Neuronal stem cell (in vitro differentiated cells): ENCODE measurements around the gene MT1X.

Experiments used
- DNase-seq: peaks from one replicate; pipeline ENCODE4 v3.0.0-alpha.2; 2013; ENCODE audit warnings: low spot score
- H2AFZ ChIP-seq: one replicate; pipeline ENCODE4 v1.6.1; 2013; ENCODE audit warnings: mild to moderate bottlenecking, low read length, inconsistent platforms
- H2AK5ac ChIP-seq: 2 replicates; pipeline ENCODE4 v1.6.1; 2013; ENCODE audit warnings: low read depth, mild to moderate bottlenecking, inconsistent platforms, low read length, moderate library complexity, mixed read lengths
- H2BK120ac ChIP-seq: 2 replicates; pipeline ENCODE4 v1.6.1; 2013; ENCODE audit warnings: low read depth, mild to moderate bottlenecking, inconsistent platforms, low read length, moderate library complexity, mixed read lengths
- H2BK12ac ChIP-seq: one replicate; pipeline ENCODE4 v1.6.1; 2013; ENCODE audit warnings: low read length, inconsistent platforms
- H2BK15ac ChIP-seq: 2 replicates; pipeline ENCODE4 v1.6.1; 2013; ENCODE audit warnings: mild to moderate bottlenecking, low read length, inconsistent platforms, mixed read lengths
- H2BK5ac ChIP-seq: one replicate; pipeline ENCODE4 v1.6.1; 2013; ENCODE audit warnings: inconsistent platforms, mild to moderate bottlenecking, low read length, moderate library complexity
- H3K14ac ChIP-seq: one replicate; pipeline ENCODE4 v1.6.1; 2013; ENCODE audit warnings: low read length, inconsistent platforms
- H3K18ac ChIP-seq: 2 replicates; pipeline ENCODE4 v1.6.1; 2013; ENCODE audit warnings: low read length, inconsistent platforms
- H3K23ac ChIP-seq: 2 replicates; pipeline ENCODE4 v1.6.1; 2013; ENCODE audit warnings: low read depth, mild to moderate bottlenecking, mixed read lengths, low read length, inconsistent platforms; ENCODE audit not compliant: poor library complexity
- H3K27ac ChIP-seq: replicated peaks from 3 replicates; pipeline ENCODE4 v1.5.1; 2013; ENCODE audit warnings: low read length, inconsistent platforms
- H3K27me3 ChIP-seq, 3 experiments: 2 replicates each; pipeline ENCODE4 v1.6.1; 2013; ENCODE audit warnings: low read length in 3 of 3, mild to moderate bottlenecking in 2 of 3, inconsistent platforms in 1 of 3, low read depth in 1 of 3, mixed read lengths in 1 of 3, moderate library complexity in 1 of 3; ENCODE audit not compliant: control insufficient read depth in 3 of 3, insufficient read depth in 3 of 3
- H3K36me3 ChIP-seq, 2 donors: replicated peaks in 1 of 2; 2 replicates each; pipeline ENCODE4 v1.6.1; 2013; ENCODE audit warnings: low read length in 2 of 2; ENCODE audit not compliant: control insufficient read depth in 2 of 2, insufficient read depth in 2 of 2
- H3K4ac ChIP-seq: 2 replicates; pipeline ENCODE4 v1.6.1; 2013; ENCODE audit warnings: inconsistent platforms, mild to moderate bottlenecking, low read length, moderate library complexity
- H3K4me1 ChIP-seq, 2 donors: 1 replicate in 1 of 2; 2 replicates in 1 of 2; pipeline ENCODE4 v1.6.1; 2013; ENCODE audit warnings: low read length in 2 of 2, low read depth in 1 of 2; ENCODE audit not compliant: control insufficient read depth in 2 of 2, insufficient read depth in 1 of 2
- H3K4me2 ChIP-seq: one replicate; pipeline ENCODE4 v1.6.1; 2013; ENCODE audit warnings: mild to moderate bottlenecking, low read length, inconsistent platforms; ENCODE audit not compliant: insufficient read depth, poor library complexity, severe bottlenecking
- H3K4me3 ChIP-seq, 2 donors: 2 replicates each; pipeline ENCODE4 v1.5.1; 2013; ENCODE audit warnings: low read length in 2 of 2, mild to moderate bottlenecking in 2 of 2, inconsistent platforms in 1 of 2, moderate library complexity in 1 of 2
- H3K79me1 ChIP-seq: one replicate; pipeline ENCODE4 v1.6.1; 2013; ENCODE audit warnings: low read depth, mild to moderate bottlenecking, inconsistent platforms, low read length, moderate library complexity
- H3K9ac ChIP-seq: one replicate; pipeline ENCODE4 v1.6.1; 2013; ENCODE audit warnings: mild to moderate bottlenecking, low read depth, low read length, inconsistent platforms; ENCODE audit not compliant: poor library complexity
- H3K9me3 ChIP-seq, 2 donors: replicated peaks in 1 of 2; 2 replicates each; pipeline versions ENCODE3 to v1.6.1; 2013; ENCODE audit warnings: low read length in 2 of 2, mild to moderate bottlenecking in 2 of 2, inconsistent platforms in 1 of 2, low read depth in 1 of 2, mixed read lengths in 1 of 2, moderate library complexity in 1 of 2; ENCODE audit not compliant: control insufficient read depth in 2 of 2, insufficient read depth in 1 of 2
- H4K8ac ChIP-seq: one replicate; pipeline ENCODE4 v1.6.1; 2013; ENCODE audit warnings: low read depth, mild to moderate bottlenecking, inconsistent platforms, low read length, moderate library complexity
- H4K91ac ChIP-seq: one replicate; pipeline ENCODE4 v1.6.1; 2013; ENCODE audit warnings: low read length, low read depth, mild to moderate bottlenecking, inconsistent platforms; ENCODE audit not compliant: poor library complexity
- WGBS, 2 donors: extraction: QIAGEN DNeasy Blood & Tissue Kit; methylation state at CpG; one replicate each; pipeline ENCODE4 v1.1.7; 2013; ENCODE audit warnings: missing lambda C conversion rate in 2 of 2, mixed read lengths in 1 of 2; ENCODE audit not compliant: insufficient read length in 2 of 2, insufficient replicate concordance in 1 of 2; ENCODE audit errors: extremely low coverage in 2 of 2; 5-methylcytosine and 5-hydroxymethylcytosine counted together

MT1X gene

DNA sequence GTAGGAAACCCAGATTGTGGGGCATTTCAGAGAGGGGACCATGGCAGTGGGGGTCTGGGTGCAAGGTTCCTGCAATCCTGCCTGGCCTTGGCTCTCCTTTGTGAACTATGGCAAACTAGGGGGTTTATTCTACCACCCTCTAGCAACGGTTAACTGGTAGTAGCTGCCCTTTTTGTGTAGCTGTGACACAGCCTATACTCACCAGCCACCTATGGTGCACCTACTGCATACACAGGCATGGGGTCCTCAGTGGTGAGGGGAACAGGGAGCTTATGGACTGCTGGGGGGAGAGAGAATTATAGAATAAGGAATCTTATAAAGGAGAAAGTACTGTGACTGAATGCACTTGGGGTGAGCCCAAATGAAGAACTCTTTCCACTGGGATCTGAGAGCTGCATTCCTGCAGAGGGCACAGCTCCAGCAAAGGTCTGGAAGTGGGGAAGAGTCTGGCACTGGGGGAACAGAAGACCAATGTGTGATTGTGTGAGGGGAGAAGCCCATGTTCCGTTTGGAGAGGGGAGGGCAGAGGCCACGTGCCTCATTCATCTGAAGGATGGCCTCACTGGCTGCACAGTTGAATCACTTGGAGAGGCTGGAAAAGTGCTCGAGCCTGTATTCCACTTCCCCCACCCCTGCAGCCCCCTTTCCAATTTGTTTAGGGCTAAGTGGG is 2.1 kb downstream of the MT1X start:
- Histone ChIP-seq H2BK120ac (no peak overlapping the region), H3K4me3 (no peak overlapping the region), H2BK12ac (no peak overlapping the region), H3K4me2 (no peak overlapping the region), H2AK5ac (no peak overlapping the region), H3K36me3 (no peaks in the 10 kb centered on the region), H3K27me3 (peaks cover 0 to 45% (median 15%) of the 10 kb centered on the region in 3 experiments), H3K18ac (no peak overlapping the region), H3K23ac (no peak overlapping the region), H3K14ac (no peak overlapping the region), H2BK5ac (no peak overlapping the region), H3K9ac (no peak overlapping the region), H3K79me1 (no peaks in the 10 kb centered on the region), H3K4ac (no peak overlapping the region), H2AFZ (no peak overlapping the region), H3K9me3 (peaks cover 0 to 5% of the 10 kb centered on the region in 2 donors), H3K27ac (no peak overlapping the region), H2BK15ac (no peak overlapping the region), H4K8ac (no peak overlapping the region), H3K4me1 (peaks cover 12 to 18% of the 10 kb centered on the region in 2 donors), H4K91ac (no peak overlapping the region)
- no peak for DNase-seq
- no CpG with 5 or more reads among the region's 4 CpGs for WGBS, 2 donors

- no peak overlapping the region for H2BK12ac ChIP-seq
- no CpG with 5 or more reads among the region's 4 CpGs for WGBS, 2 donors
- no peak overlapping the region for H2BK5ac ChIP-seq
- no peak overlapping the region for H3K23ac ChIP-seq
- no peak for DNase-seq
- H3K27ac ChIP-seq: no peak overlapping the region
- H4K8ac ChIP-seq: no peak overlapping the region
- H3K9ac ChIP-seq: no peak overlapping the region
- H3K4me1 ChIP-seq: peaks cover 12 to 18% of the 10 kb centered on the region in 2 donors
- no peak overlapping the region for H2BK15ac ChIP-seq
- H3K4me3 ChIP-seq: no peak overlapping the region
- H3K9me3 ChIP-seq: peaks cover 0 to 5% of the 10 kb centered on the region in 2 donors
- H2BK120ac ChIP-seq: no peak overlapping the region
- H3K4me2 ChIP-seq: no peak overlapping the region
- no peak overlapping the region for H2AFZ ChIP-seq
- H4K91ac ChIP-seq: no peak overlapping the region
- H2AK5ac ChIP-seq: no peak overlapping the region
- H3K18ac ChIP-seq: no peak overlapping the region
- no peaks in the 10 kb centered on the region for H3K79me1 ChIP-seq
- H3K36me3 ChIP-seq: no peaks in the 10 kb centered on the region
- H3K27me3 ChIP-seq: peaks cover 0 to 41% (median 15%) of the 10 kb centered on the region in 3 experiments
- no peak overlapping the region for H3K14ac ChIP-seq
- no peak overlapping the region for H3K4ac ChIP-seq
Observed at GRCh38 chr16:56684926-56685590, 2.8 kb downstream of the MT1X start.

- no peak overlapping the region for H3K18ac ChIP-seq
- no peak overlapping the region for H2AFZ ChIP-seq
- H3K14ac ChIP-seq: no peak overlapping the region
- H3K27ac ChIP-seq: no peak overlapping the region
- H3K27me3 ChIP-seq: peaks cover 0 to 32% (median 13%) of the 10 kb centered on the region in 3 experiments
- H3K4ac ChIP-seq: no peak overlapping the region
- H3K23ac ChIP-seq: no peak overlapping the region
- H3K4me2 ChIP-seq: no peak overlapping the region
- H3K4me1 ChIP-seq: peaks cover 8 to 9% of the 10 kb centered on the region in 2 donors
- H4K91ac ChIP-seq: no peak overlapping the region
- H2BK12ac ChIP-seq: no peak overlapping the region
- no peak overlapping the region for H3K4me3 ChIP-seq
- H3K36me3 ChIP-seq: no peaks in the 10 kb centered on the region
- WGBS, 2 donors: no CpG with 5 or more reads among the region's 7 CpGs
- no peak for DNase-seq
- no peak overlapping the region for H4K8ac ChIP-seq
- no peak overlapping the region for H2BK5ac ChIP-seq
- no peak overlapping the region for H2BK120ac ChIP-seq
- H3K79me1 ChIP-seq: no peaks in the 10 kb centered on the region
- H2BK15ac ChIP-seq: no peak overlapping the region
- no peak overlapping the region for H2AK5ac ChIP-seq
- peaks cover 0 to 5% of the 10 kb centered on the region in 2 donors for H3K9me3 ChIP-seq
- no peak overlapping the region for H3K9ac ChIP-seq
Observed at GRCh38 chr16:56686758-56687157, 4.5 kb downstream of the MT1X start.

DNA sequence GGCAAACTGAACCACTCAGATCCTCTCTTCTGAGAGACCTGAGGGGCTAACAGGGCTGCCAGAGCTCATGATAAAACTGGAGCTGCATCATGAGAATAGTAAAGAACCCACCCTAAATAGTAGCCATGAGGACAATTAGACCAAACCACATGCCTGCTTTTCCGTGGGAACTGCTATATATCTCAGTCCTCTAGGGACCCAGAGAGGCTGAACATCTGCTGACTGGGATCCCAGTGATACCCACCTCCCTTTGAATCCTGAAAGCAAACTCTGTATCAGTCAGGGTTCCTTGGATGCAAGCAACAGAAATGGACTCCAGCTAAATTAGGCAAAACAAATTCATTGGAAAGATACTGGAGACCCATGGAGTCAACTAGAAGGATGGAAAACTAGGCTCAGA is 6.5 kb downstream of the MT1X start:
- H2BK12ac ChIP-seq: no peak overlapping the region

More for the DNA sequence above, 6.5 kb downstream of the MT1X start:
- H2AFZ ChIP-seq: no peak overlapping the region
- H2AK5ac ChIP-seq: no peak overlapping the region
- no peak overlapping the region for H3K4me3 ChIP-seq
- no peak overlapping the region for H3K14ac ChIP-seq
- no peak overlapping the region for H4K91ac ChIP-seq
- H3K36me3 ChIP-seq: no peaks in the 10 kb centered on the region
- no peak overlapping the region for H3K27ac ChIP-seq
- H3K18ac ChIP-seq: no peak overlapping the region
- H3K79me1 ChIP-seq: no peaks in the 10 kb centered on the region
- peaks cover 0 to 5% of the 10 kb centered on the region in 2 donors for H3K9me3 ChIP-seq
- no peak overlapping the region for H3K23ac ChIP-seq
- no peak overlapping the region for H2BK120ac ChIP-seq
- DNase-seq: no peak
- no peak overlapping the region for H3K9ac ChIP-seq
- H3K4me1 ChIP-seq: no peaks in the 10 kb centered on the region
- H2BK15ac ChIP-seq: no peak overlapping the region
- no peak overlapping the region for H4K8ac ChIP-seq
- H3K4ac ChIP-seq: no peak overlapping the region
- WGBS, 2 donors: no CpG with 5 or more reads among the region's 1 CpG
- H2BK5ac ChIP-seq: no peak overlapping the region
- peaks cover 0 to 19% (median 0%) of the 10 kb centered on the region in 3 experiments for H3K27me3 ChIP-seq
- H3K4me2 ChIP-seq: no peak overlapping the region
